Adrenal gland (tissue), 12 donors: ENCODE measurements around the gene MYOT. TPM values are rescaled to one million over a fixed set of nuclear protein-coding genes. Genes with fewer than 3 reads are reported as not detected.

Experiments
- DNase-seq, 7 donors: peaks; one replicate each; pipeline ENCODE4 v3.0.0-alpha.2; 2019 to 2020
- H3K27ac ChIP-seq, 5 donors: fragments of 200-600 bp; sonication (generic) in 4 of 5; 1 replicate in 3 of 5; 2 replicates in 2 of 5; pipeline versions ENCODE4 v1.5.1 to v1.8.0; 2016 to 2020; ENCODE audit warnings: mild to moderate bottlenecking in 1 of 5
- H3K27me3 ChIP-seq: fragments of 200-600 bp; 2 replicates; pipeline ENCODE4 v1.8.0; 2021
- H3K36me3 ChIP-seq, 2 donors: fragments of 200-600 bp; replicated peaks in 1 of 2; 1 replicate in 1 of 2; 2 replicates in 1 of 2; pipeline versions ENCODE4 v1.5.1 to v1.8.0; 2018 to 2022
- H3K4me1 ChIP-seq, 2 donors: fragments of 200-600 bp; replicated peaks in 1 of 2; 1 replicate in 1 of 2; 2 replicates in 1 of 2; pipeline versions ENCODE4 v1.5.1 to v1.8.0; 2018 to 2021
- H3K4me3 ChIP-seq, 4 donors: fragments of 200-600 bp; sonication (generic) in 3 of 4; one replicate each; pipeline ENCODE4 v1.5.1; 2016 to 2018
- H3K9me3 ChIP-seq, 3 donors: fragments of 200-600 bp; sonication (generic) in 1 of 3; replicated peaks in 1 of 3; 1 replicate in 2 of 3; 2 replicates in 1 of 3; pipeline versions ENCODE4 v1.5.1 to v1.8.0; 2016 to 2021
- CTCF ChIP-seq, 6 experiments: fragments of 450-650 bp in 4 of 6; fragments of 200-600 bp in 2 of 6; sonication (generic) in 1 of 6; IDR thresholded peaks; 1 replicate in 5 of 6; 2 replicates in 1 of 6; pipeline versions ENCODE4 v1.5.1 to v1.8.0; 2016 to 2021; ENCODE audit warnings: antibody characterized with exemption in 6 of 6, mild to moderate bottlenecking in 2 of 6, moderate library complexity in 1 of 6
- POLR2A ChIP-seq, 2 donors: fragments of 450-650 bp; IDR thresholded peaks; one replicate each; pipeline ENCODE4 v1.6.1; 2017; ENCODE audit warnings: antibody characterized with exemption in 2 of 2, mild to moderate bottlenecking in 2 of 2, moderate library complexity in 1 of 2
- WGBS, 4 donors: extraction: QIAGEN DNeasy Blood & Tissue Kit in 2 of 4; methylation state at CpG; one replicate each; pipeline versions ENCODE4 v1.1.5 to v1.1.7; 2013 to 2017; 5-methylcytosine and 5-hydroxymethylcytosine counted together
- intact Hi-C, 2 donors: fragments of 100-400 bp; cut with DNase I; formaldehyde crosslinking; loops; one replicate each; pipeline versions ENCODE4 v1.14.1 to v1.15.0; 2022 to 2023
- polyA plus RNA-seq, 3 donors: library from polyadenylated mRNA; stranded (reverse); fragments of 200-250 nt in 2 of 3; fragments of 350-450 nt in 1 of 3; fragmentation: Illumina TruSeq in 1 of 3; extraction: RNeasy Lipid Tissue Mini Kit (QIAGEN cat#74804) in 1 of 3; gene quantifications; one replicate each; pipeline ENCODE4 v1.2.3, GENCODE V29; 2013 to 2014
- total RNA-seq, 9 donors: library from RNA; depleted of rRNA in 4 of 9; stranded (reverse); fragments of >200 nt in 4 of 9; fragments of 120-200 nt in 1 of 9; fragmentation: NEBNext Ultra II Directional in 1 of 9; extraction: Animal tissue kit (Norgen Biotek cat#: 25700) in 1 of 9; gene quantifications; one replicate each; pipeline versions ENCODE4 v1.1.0 to v1.2.4, GENCODE V29; 2013 to 2023
- donor health status: healthy with polysubstance abuse.
- donor health status: Bipolar disorder and iron deficiency.
- donor health status: DM: yes; HTN: yes; CAD: no.
- donor health status: DM: no; HTN: no; CAD: no.
- donor health status: DM: no; HTN: no; CAD: no.
- donor health status: DM: yes; HTN: yes; CAD: no.

MYOT gene
- total and polyA plus RNA-seq, 12 donors, result 0.39 to 7.8 (median 0.95) TPM; not detected in 1

GRCh38 chr5:137822984-137823383, 44.7 kb upstream of the MYOT start:
- WGBS, 4 donors, result 81 to 100% (median 87%) methylated on average over 1 of the region's 1 CpG
- Histone ChIP-seq H3K27me3 (no peaks in the 10 kb centered on the region), H3K4me1 (no peaks in the 10 kb centered on the region), H3K9me3 (peaks cover 0 to 6% (median 0%) of the 10 kb centered on the region in 3 donors), H3K4me3 (no peak overlapping the region), H3K36me3 (no peaks in the 10 kb centered on the region), H3K27ac (no peak overlapping the region)
- no peak for DNase-seq
- TF ChIP-seq POLR2A (IDR thresholded peaks at IDR 0.05), result no peak
- TF ChIP-seq CTCF (IDR thresholded peaks at IDR 0.05), result no peak
- intact Hi-C loops, result loop anchor here (5.0 kb wide), 2 partner anchors 41 to 46 kb away; no protein-coding TSS in a partner anchor

DNA sequence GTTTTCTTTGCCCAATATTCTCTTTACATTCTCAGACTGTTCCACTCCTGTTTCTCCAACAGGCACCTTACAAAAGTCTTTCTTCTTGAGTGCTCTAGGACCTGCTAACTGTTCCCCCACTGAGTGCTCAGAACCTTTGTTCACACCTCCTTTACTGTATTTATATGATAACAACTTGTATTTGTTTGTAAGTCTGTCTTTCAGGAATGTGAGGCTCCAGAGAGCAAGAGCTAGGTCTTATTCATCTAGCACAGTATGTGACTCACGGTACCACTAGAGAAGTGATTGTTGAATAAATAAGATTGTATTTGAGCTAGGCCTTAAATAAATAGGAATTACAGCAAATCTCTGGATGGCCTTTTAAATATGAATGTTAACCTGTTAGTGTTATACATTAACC, 42.5 kb upstream of the MYOT start:
- Histone ChIP-seq H3K4me1 (peaks cover 1 to 2% of the 10 kb centered on the region in 2 donors), H3K27ac (no peak overlapping the region), H3K27me3 (no peaks in the 10 kb centered on the region), H3K36me3 (no peaks in the 10 kb centered on the region), H3K4me3 (no peak overlapping the region), H3K9me3 (peaks cover 0 to 6% (median 0%) of the 10 kb centered on the region in 3 donors)
- 87 to 100% (median 95%) methylated on average over 1 of the region's 1 CpG for WGBS, 4 donors
- intact Hi-C loops, result no loop called here
- TF ChIP-seq CTCF (IDR thresholded peaks at IDR 0.05) (no peak), POLR2A (IDR thresholded peaks at IDR 0.05) (no peak)
- DNase-seq, result no peak

- Histone ChIP-seq H3K9me3 (peaks cover 0 to 6% (median 0%) of the 10 kb centered on the region in 3 donors), H3K4me1 (peaks cover 10 to 11% of the 10 kb centered on the region in 2 donors), H3K27me3 (no peaks in the 10 kb centered on the region), H3K4me3 (no peak overlapping the region), H3K36me3 (no peaks in the 10 kb centered on the region), H3K27ac (no peak overlapping the region)
- TF ChIP-seq CTCF (IDR thresholded peaks at IDR 0.05), result no peak
- TF ChIP-seq POLR2A (IDR thresholded peaks at IDR 0.05), result no peak
- intact Hi-C loops, result no loop called here
- no peak for DNase-seq
Observed at GRCh38 chr5:137826067-137826466, 41.6 kb upstream of the MYOT start.

DNA sequence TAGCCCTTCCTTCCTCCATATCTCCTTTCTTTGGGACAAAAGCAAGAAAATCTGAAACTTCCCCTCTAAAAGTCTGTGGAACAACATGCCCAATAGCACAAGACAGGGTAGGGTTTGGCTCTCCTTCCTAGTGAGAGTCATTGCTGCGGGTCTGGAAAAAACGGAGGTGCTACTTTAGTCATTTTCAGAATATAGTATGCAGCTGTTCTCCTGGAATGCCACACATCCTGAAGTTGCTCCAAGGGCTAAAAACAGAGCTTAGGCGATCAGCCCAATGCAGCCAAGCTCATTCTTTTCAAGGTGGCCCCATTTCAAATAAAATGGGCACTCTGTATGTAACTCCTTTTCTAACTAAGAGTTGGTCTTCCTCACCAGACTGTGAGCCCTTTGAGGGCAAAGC, 39.5 kb upstream of the MYOT start:
- Histone ChIP-seq H3K27ac (no peak overlapping the region), H3K4me3 (no peak overlapping the region), H3K27me3 (no peaks in the 10 kb centered on the region), H3K36me3 (no peaks in the 10 kb centered on the region), H3K4me1 (peaks cover 10 to 28% of the 10 kb centered on the region in 2 donors), H3K9me3 (peaks cover 0 to 6% (median 0%) of the 10 kb centered on the region in 3 donors)
- 91 to 94% (median 93%) methylated on average over 3 of the region's 3 CpGs for WGBS, 4 donors
- TF ChIP-seq CTCF (IDR thresholded peaks at IDR 0.05), result no peak
- TF ChIP-seq POLR2A (IDR thresholded peaks at IDR 0.05), result no peak
- intact Hi-C loops, result no loop called here
- no peak for DNase-seq
